ENCODE measurements around the gene DROSHA. TPM values are rescaled to one million over a fixed set of nuclear protein-coding genes. Genes with fewer than 3 reads are reported as not detected.

The DROSHA gene
- total and polyA plus RNA-seq, 10 of the 15 experiments (the other 5 are each of a cell fraction or from before 2014, with no cell fraction given) = 27.9 to 55.0 (median 37.6) TPM

DNA sequence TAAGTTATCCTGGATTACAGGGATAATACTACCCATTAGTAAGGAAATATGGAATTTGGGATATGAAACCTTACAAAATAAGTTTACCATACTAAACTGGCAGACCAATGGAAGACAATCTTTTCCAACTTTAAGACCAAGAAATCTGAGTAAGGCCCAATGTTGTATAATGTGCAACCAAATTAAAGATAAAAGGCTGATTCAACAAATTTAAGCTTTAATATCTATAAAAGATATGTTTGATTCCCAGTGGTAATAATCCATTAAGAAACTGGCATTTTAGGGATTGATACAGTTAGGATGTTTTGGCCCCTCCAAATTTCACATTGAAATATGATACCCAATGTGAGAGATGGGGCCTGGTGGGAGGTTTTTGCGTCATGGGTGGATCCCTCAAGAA is 66.6 kb downstream of the DROSHA start (continued):
- TF ChIP-seq, protein P1, sequence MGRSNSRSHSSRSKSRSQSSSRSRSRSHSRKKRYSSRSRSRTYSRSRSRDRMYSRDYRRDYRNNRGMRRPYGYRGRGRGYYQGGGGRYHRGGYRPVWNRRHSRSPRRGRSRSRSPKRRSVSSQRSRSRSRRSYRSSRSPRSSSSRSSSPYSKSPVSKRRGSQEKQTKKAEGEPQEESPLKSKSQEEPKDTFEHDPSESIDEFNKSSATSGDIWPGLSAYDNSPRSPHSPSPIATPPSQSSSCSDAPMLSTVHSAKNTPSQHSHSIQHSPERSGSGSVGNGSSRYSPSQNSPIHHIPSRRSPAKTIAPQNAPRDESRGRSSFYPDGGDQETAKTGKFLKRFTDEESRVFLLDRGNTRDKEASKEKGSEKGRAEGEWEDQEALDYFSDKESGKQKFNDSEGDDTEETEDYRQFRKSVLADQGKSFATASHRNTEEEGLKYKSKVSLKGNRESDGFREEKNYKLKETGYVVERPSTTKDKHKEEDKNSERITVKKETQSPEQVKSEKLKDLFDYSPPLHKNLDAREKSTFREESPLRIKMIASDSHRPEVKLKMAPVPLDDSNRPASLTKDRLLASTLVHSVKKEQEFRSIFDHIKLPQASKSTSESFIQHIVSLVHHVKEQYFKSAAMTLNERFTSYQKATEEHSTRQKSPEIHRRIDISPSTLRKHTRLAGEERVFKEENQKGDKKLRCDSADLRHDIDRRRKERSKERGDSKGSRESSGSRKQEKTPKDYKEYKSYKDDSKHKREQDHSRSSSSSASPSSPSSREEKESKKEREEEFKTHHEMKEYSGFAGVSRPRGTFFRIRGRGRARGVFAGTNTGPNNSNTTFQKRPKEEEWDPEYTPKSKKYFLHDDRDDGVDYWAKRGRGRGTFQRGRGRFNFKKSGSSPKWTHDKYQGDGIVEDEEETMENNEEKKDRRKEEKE (IDR thresholded peaks at IDR 0.05) = no peak
- TF ChIP-seq ASH2L (IDR thresholded peaks at IDR 0.05; ENCODE audit: borderline replicate concordance, low read depth) = no peak
- no peak for TF ChIP-seq POLR2AphosphoS2 (IDR thresholded peaks at IDR 0.05; ENCODE audit: low read depth, low read length)

DNA sequence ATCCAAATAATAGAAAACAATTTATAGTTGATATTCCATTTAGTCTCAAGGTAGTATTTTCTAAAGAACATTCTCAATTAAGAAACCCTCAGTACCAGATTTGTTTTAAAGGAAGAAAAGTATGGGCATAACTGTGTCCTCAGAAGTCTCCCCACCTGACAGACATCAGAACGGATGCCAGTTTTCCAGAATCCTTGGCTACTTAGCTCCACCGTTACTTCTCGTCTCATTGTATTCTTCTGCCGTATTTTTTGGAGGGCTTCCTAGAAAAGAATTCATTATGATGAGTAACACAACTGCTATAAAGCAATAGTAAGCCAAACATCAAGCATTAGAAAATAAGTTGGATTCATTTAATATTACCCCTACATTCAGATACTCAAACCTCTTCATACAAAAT is 67.8 kb downstream of the DROSHA start:
- DNase-seq (ENCODE audit: low read depth, low spot score) (no peak), FAIRE-seq (no peak), ATAC-seq (no peak)
- Histone ChIP-seq H3K27me3 (replicated peaks in 1 of 2; ENCODE audit: control insufficient read depth in 2 of 2, insufficient read depth in 2 of 2, low read length in 1 of 2) (no peaks in the 10 kb centered on the region), H3K36me3 (ENCODE audit: control insufficient read depth in 2 of 2, insufficient read depth in 2 of 2, low read length in 1 of 2) (peaks cover 1 to 16% of the 10 kb centered on the region in 2 experiments; a peak in 3 of 4 replicates), H3K9ac (ENCODE audit: control insufficient read depth, insufficient read depth, low read length) (no peak overlapping the region), H3K4me2 (ENCODE audit: control insufficient read depth, insufficient read depth) (no peak overlapping the region), H4K20me1 (ENCODE audit: control insufficient read depth, insufficient read depth) (no peaks in the 10 kb centered on the region), H3K9me3 (replicated peaks; ENCODE audit: control insufficient read depth, insufficient read depth, low read length) (no peaks in the 10 kb centered on the region; the same call in 2 of the 3 replicates), H2AFZ (ENCODE audit: control insufficient read depth, low read depth, low read length) (no peak overlapping the region), H3K27ac (ENCODE audit: control insufficient read depth, insufficient read depth) (no peak overlapping the region), H3K4me3 (no peak overlapping the region), H3K4me1 (ENCODE audit: control insufficient read depth, insufficient read depth, low read length) (no peaks in the 10 kb centered on the region), H3K79me2 (ENCODE audit: control insufficient read depth, insufficient read depth, low read length) (no peaks in the 10 kb centered on the region)
- in situ Hi-C loops (cut with MboI) = no loop called here
- no TSS peak for BruUV-seq (replicated peaks)
- CTCF ChIA-PET = no interaction called here
- RAD21 ChIA-PET (ENCODE audit: unreplicated experiment) = no interaction called here
- POLR2A ChIA-PET = no interaction called here
- SMC1A ChIA-PET (ENCODE audit: uncharacterized antibody, unreplicated experiment) = no interaction called here
- intact Hi-C loops (cut with micrococcal nuclease; ENCODE audit: unreplicated experiment) = no loop called here
- WGBS (ENCODE audit: insufficient coverage, insufficient replicate concordance, low lambda C conversion rate, missing lambda C conversion rate) = 97% methylated on average over 4 of the region's 4 CpGs
- TF ChIP-seq RUNX3 (IDR thresholded peaks at IDR 0.05; ENCODE audit: low read length) (no peak), EGR1 (IDR thresholded peaks at IDR 0.05; ENCODE audit: borderline replicate concordance in 1 of 2, low read depth in 2 of 2, low read length in 2 of 2) (no peak), FOS (IDR thresholded peaks at IDR 0.05; ENCODE audit: borderline replicate concordance, extremely low read depth, insufficient read length) (no peak), ZNF384 (IDR thresholded peaks at IDR 0.05; ENCODE audit: borderline replicate concordance, low read depth, low read length) (no peak), HCFC1 (IDR thresholded peaks at IDR 0.05; ENCODE audit: low read length) (no peak), GATAD2B (conservative IDR thresholded peaks at IDR 0.05; ENCODE audit: low read depth) (no peak), ZBED1 (IDR thresholded peaks at IDR 0.05; ENCODE audit: borderline replicate concordance) (no peak), JUNB (IDR thresholded peaks at IDR 0.05) (no peak), MEF2B (IDR thresholded peaks at IDR 0.05; ENCODE audit: partially characterized antibody, poor library complexity, severe bottlenecking) (no peak), RAD51 (IDR thresholded peaks at IDR 0.05) (no peak), NR2C1 (IDR thresholded peaks at IDR 0.05) (no peak)
- TF ChIP-seq, protein P2, sequence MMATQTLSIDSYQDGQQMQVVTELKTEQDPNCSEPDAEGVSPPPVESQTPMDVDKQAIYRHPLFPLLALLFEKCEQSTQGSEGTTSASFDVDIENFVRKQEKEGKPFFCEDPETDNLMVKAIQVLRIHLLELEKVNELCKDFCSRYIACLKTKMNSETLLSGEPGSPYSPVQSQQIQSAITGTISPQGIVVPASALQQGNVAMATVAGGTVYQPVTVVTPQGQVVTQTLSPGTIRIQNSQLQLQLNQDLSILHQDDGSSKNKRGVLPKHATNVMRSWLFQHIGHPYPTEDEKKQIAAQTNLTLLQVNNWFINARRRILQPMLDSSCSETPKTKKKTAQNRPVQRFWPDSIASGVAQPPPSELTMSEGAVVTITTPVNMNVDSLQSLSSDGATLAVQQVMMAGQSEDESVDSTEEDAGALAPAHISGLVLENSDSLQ (IDR thresholded peaks at IDR 0.05) = no peak
- TF ChIP-seq, protein P3, sequence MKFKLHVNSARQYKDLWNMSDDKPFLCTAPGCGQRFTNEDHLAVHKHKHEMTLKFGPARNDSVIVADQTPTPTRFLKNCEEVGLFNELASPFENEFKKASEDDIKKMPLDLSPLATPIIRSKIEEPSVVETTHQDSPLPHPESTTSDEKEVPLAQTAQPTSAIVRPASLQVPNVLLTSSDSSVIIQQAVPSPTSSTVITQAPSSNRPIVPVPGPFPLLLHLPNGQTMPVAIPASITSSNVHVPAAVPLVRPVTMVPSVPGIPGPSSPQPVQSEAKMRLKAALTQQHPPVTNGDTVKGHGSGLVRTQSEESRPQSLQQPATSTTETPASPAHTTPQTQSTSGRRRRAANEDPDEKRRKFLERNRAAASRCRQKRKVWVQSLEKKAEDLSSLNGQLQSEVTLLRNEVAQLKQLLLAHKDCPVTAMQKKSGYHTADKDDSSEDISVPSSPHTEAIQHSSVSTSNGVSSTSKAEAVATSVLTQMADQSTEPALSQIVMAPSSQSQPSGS (IDR thresholded peaks at IDR 0.05; ENCODE audit: low read length) = no peak
- TF ChIP-seq, protein P4, sequence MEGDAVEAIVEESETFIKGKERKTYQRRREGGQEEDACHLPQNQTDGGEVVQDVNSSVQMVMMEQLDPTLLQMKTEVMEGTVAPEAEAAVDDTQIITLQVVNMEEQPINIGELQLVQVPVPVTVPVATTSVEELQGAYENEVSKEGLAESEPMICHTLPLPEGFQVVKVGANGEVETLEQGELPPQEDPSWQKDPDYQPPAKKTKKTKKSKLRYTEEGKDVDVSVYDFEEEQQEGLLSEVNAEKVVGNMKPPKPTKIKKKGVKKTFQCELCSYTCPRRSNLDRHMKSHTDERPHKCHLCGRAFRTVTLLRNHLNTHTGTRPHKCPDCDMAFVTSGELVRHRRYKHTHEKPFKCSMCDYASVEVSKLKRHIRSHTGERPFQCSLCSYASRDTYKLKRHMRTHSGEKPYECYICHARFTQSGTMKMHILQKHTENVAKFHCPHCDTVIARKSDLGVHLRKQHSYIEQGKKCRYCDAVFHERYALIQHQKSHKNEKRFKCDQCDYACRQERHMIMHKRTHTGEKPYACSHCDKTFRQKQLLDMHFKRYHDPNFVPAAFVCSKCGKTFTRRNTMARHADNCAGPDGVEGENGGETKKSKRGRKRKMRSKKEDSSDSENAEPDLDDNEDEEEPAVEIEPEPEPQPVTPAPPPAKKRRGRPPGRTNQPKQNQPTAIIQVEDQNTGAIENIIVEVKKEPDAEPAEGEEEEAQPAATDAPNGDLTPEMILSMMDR (IDR thresholded peaks at IDR 0.05 in 2 of 3, conservative IDR thresholded peaks at IDR 0.05 in 1 of 3; ENCODE audit: control insufficient read depth in 2 of 3, extremely low read depth in 1 of 3, insufficient read depth in 1 of 3, low read depth in 3 of 3, low read length in 3 of 3) = no peak
